Amygdala (tissue), 56 donors: ENCODE measurements around the gene SMARCC1.

Experiments
- DNase-seq, 56 donors: peaks; one replicate each; lab custom pipeline; 2025; lab: John Stamatoyannopoulos, UW

SMARCC1 gene

GRCh38 chr3:47711596-47711995 is 70.1 kb downstream of the SMARCC1 start:
- no peak for DNase-seq

- DNase-seq = no peak
Observed at GRCh38 chr3:47705391-47705790, 76.3 kb downstream of the SMARCC1 start.

- DNase-seq = no peak
Observed at GRCh38 chr3:47704237-47704612, 77.5 kb downstream of the SMARCC1 start.

- DNase-seq = no peak
Observed at GRCh38 chr3:47701388-47701787, 80.3 kb downstream of the SMARCC1 start.

- no peak for DNase-seq
Observed at GRCh38 chr3:47692158-47692557, 89.5 kb downstream of the SMARCC1 start.

GRCh38 chr3:47688488-47688887 is 93.2 kb downstream of the SMARCC1 start:
- no peak for DNase-seq

- DNase-seq = no peak
Observed at GRCh38 chr3:47685037-47685436, 96.7 kb downstream of the SMARCC1 start.

GRCh38 chr3:47681016-47681415 is 100.7 kb downstream of the SMARCC1 start:
- peak in 2 of 56 donors; percentile 11 to 30 for DNase-seq

GRCh38 chr3:47678446-47679338 is 103.0 kb downstream of the SMARCC1 start:
- no peak for DNase-seq

- no peak for DNase-seq
Observed at GRCh38 chr3:47669026-47669749, 112.5 kb downstream of the SMARCC1 start.

GRCh38 chr3:47666118-47666517 is 115.6 kb downstream of the SMARCC1 start:
- no peak for DNase-seq

GRCh38 chr3:47664519-47664918 is 117.2 kb downstream of the SMARCC1 start:
- DNase-seq = peak in 1 of 56 donors; percentile 7

- no peak for DNase-seq
Observed at GRCh38 chr3:47663630-47664240, 118.0 kb downstream of the SMARCC1 start.

- peak in 6 of 56 donors; percentile 2 to 15 (median 12) for DNase-seq
Observed at GRCh38 chr3:47661121-47661752, 120.5 kb downstream of the SMARCC1 start.

- DNase-seq = no peak
Observed at GRCh38 chr3:47658444-47658843, 123.2 kb downstream of the SMARCC1 start.

- no peak for DNase-seq
Observed at GRCh38 chr3:47652142-47652541, 129.6 kb downstream of the SMARCC1 start.

- DNase-seq = no peak
Observed at GRCh38 chr3:47650294-47650693, 131.4 kb downstream of the SMARCC1 start.

- no peak for DNase-seq
Observed at GRCh38 chr3:47647550-47647949, 134.1 kb downstream of the SMARCC1 start.

GRCh38 chr3:47646362-47646761 is 135.3 kb downstream of the SMARCC1 start:
- no peak for DNase-seq

GRCh38 chr3:47645551-47645950 is 136.1 kb downstream of the SMARCC1 start:
- DNase-seq = no peak

- no peak for DNase-seq
Observed at GRCh38 chr3:47643092-47643491, 138.6 kb downstream of the SMARCC1 start.
